ENCODE data around the gene CEP85.

Gene CEP85

GRCh38 chr1:26315874-26316850 is 82.2 kb downstream of the CEP85 start:
- DNase-seq = peak in 1 of 4 experiments; percentile 1

- peak; percentile 25 to 61 (median 54) for DNase-seq
Observed at GRCh38 chr1:26317146-26317545, 83.1 kb downstream of the CEP85 start.

- peak; percentile 53 to 79 (median 69) for DNase-seq
Observed at GRCh38 chr1:26317612-26318337, 83.8 kb downstream of the CEP85 start, which contains the start of gene CD52. Gene CD52 (plus strand): TSS chr1:26317958. CDS start chr1:26318018, 60 bp downstream.

- DNase-seq = peak; percentile 84 to 96 (median 92)
Observed at GRCh38 chr1:26318338-26319064, 84.5 kb downstream of the CEP85 start.

- DNase-seq = peak in 1 of 4 experiments; percentile 22
Observed at GRCh38 chr1:26320896-26321295, 86.9 kb downstream of the CEP85 start.

GRCh38 chr1:26321315-26322041 is 87.5 kb downstream of the CEP85 start:
- peak; percentile 90 to 96 (median 93) for DNase-seq

- peak in 1 of 4 experiments; percentile 1 for DNase-seq
Observed at GRCh38 chr1:26322042-26322331, 88.0 kb downstream of the CEP85 start.

GRCh38 chr1:26323382-26323781 is 89.4 kb downstream of the CEP85 start:
- peak in 1 of 4 experiments; percentile 1 for DNase-seq

GRCh38 chr1:26324550-26324949 is 90.5 kb downstream of the CEP85 start:
- peak in 1 of 4 experiments; percentile 1 for DNase-seq

GRCh38 chr1:26327956-26328362 is 94.0 kb downstream of the CEP85 start:
- DNase-seq = no peak
